Measurements from ENCODE around the gene CCR5AS.

The CCR5AS gene

DNA sequence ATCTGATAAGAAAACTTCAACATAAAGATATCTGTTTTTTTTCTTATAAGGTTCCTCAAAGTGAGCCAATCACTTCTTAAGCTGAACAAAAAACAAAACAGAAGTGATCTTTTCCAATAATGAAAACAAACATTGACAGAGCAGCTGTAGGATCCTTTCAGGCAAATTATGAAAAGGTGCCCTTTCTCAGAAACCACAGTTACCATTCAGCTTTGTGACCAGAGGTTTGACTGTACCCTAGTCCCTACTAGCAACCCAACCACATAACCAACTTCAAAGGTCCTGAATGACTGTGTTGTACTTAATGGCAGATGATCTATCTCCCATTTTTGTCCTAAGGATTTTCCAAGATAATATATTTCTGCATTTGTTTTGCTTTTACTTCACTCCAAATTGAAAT, 92.3 kb downstream of the CCR5AS start:
- H3K4me3 ChIP-seq (ENCODE audit: low read depth, low read length): no peak overlapping the region
- TF ChIP-seq, protein P1, sequence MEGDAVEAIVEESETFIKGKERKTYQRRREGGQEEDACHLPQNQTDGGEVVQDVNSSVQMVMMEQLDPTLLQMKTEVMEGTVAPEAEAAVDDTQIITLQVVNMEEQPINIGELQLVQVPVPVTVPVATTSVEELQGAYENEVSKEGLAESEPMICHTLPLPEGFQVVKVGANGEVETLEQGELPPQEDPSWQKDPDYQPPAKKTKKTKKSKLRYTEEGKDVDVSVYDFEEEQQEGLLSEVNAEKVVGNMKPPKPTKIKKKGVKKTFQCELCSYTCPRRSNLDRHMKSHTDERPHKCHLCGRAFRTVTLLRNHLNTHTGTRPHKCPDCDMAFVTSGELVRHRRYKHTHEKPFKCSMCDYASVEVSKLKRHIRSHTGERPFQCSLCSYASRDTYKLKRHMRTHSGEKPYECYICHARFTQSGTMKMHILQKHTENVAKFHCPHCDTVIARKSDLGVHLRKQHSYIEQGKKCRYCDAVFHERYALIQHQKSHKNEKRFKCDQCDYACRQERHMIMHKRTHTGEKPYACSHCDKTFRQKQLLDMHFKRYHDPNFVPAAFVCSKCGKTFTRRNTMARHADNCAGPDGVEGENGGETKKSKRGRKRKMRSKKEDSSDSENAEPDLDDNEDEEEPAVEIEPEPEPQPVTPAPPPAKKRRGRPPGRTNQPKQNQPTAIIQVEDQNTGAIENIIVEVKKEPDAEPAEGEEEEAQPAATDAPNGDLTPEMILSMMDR (IDR thresholded peaks at IDR 0.05; ENCODE audit: control insufficient read depth, extremely low read depth, insufficient read depth): no peak
- DNase-seq (ENCODE audit: low read depth): no peak
